Fibroblast of peridontal ligament (primary cell): Measurements from ENCODE around the gene R3HDM4.

Source experiments
- DNase-seq: peaks from one replicate; pipeline ENCODE4 v3.0.0-alpha.2; 2010; ENCODE audit errors: extremely low read depth

R3HDM4 gene

GRCh38 chr19:947707-948539 lies 34.9 kb upstream of the R3HDM4 start:
- no peak for DNase-seq

- no peak for DNase-seq
Measured at GRCh38 chr19:947090-947706, 34.2 kb upstream of the R3HDM4 start.

- no peak for DNase-seq
Measured at GRCh38 chr19:945401-946252, 32.6 kb upstream of the R3HDM4 start.

GRCh38 chr19:944663-945241 lies 31.7 kb upstream of the R3HDM4 start:
- no peak for DNase-seq

- DNase-seq: no peak
Measured at GRCh38 chr19:944171-944567, 31.1 kb upstream of the R3HDM4 start.

- no peak for DNase-seq
Measured at GRCh38 chr19:943551-944170, 30.6 kb upstream of the R3HDM4 start.

- no peak for DNase-seq
Measured at GRCh38 chr19:942133-942645, 29.2 kb upstream of the R3HDM4 start.

GRCh38 chr19:941292-942132 lies 28.5 kb upstream of the R3HDM4 start:
- DNase-seq: no peak

- no peak for DNase-seq
Measured at GRCh38 chr19:940591-941291, 27.7 kb upstream of the R3HDM4 start.

GRCh38 chr19:939922-940321 lies 26.9 kb upstream of the R3HDM4 start:
- DNase-seq: no peak

GRCh38 chr19:939439-939838 lies 26.4 kb upstream of the R3HDM4 start:
- no peak for DNase-seq

GRCh38 chr19:938233-938923 lies 25.4 kb upstream of the R3HDM4 start:
- DNase-seq: no peak

GRCh38 chr19:937259-937694 lies 24.3 kb upstream of the R3HDM4 start:
- DNase-seq: no peak

- no peak for DNase-seq
Measured at GRCh38 chr19:936175-936546, 23.1 kb upstream of the R3HDM4 start.

GRCh38 chr19:934865-935479 lies 22.0 kb upstream of the R3HDM4 start:
- no peak for DNase-seq

- no peak for DNase-seq
Measured at GRCh38 chr19:934197-934840, 21.3 kb upstream of the R3HDM4 start.

GRCh38 chr19:933553-933882 lies 20.5 kb upstream of the R3HDM4 start:
- DNase-seq: no peak
